ENCODE results near the gene MAN1B1. TPM values are rescaled to one million over a fixed set of nuclear protein-coding genes. Genes with fewer than 3 reads are reported as not detected.

Gene MAN1B1
- total and polyA plus RNA-seq, 2 of the 4 experiments (the other 2 are of a cell fraction) = 28.7 to 55.1 TPM

Small RNA genes lying within 50 kb of the gene (microRNA-seq; reads per million reads assigned to microRNA genes)
- not detected for gene RF00153 (ENCODE audit: insufficient read depth, insufficient read length)

Small RNA genes lying within 50 kb of the gene (small RNA-seq; reads per million reads assigned to genes)
- gene RF00153 = 0 to 0.08 (median 0) reads per million in 5 experiments

Other genes starting within 250 kb of the MAN1B1 start
Only the 30 nearest of the 36 such genes appear.
- 65.1 and 72.2 TPM in 2 replicates for gene FBXW5, start 142.2 kb upstream of the MAN1B1 start, total RNA-seq (2012; rRNA removed)
- gene FBXW5, start 142.2 kb upstream of the MAN1B1 start, polyA plus RNA-seq (2012; rRNA removed) = 80.2 and 95.4 TPM in 2 replicates
- gene C8G, start 141.7 kb upstream of the MAN1B1 start, total RNA-seq (2012; rRNA removed) = not detected in 2 replicates
- 0.37 and 0.80 TPM in 2 replicates for gene C8G, start 141.7 kb upstream of the MAN1B1 start, polyA plus RNA-seq (2012; rRNA removed)
- not detected in 2 replicates for gene LCN12, start 134.7 kb upstream of the MAN1B1 start, total RNA-seq (2012; rRNA removed)
- gene LCN12, start 134.7 kb upstream of the MAN1B1 start, polyA plus RNA-seq (2012; rRNA removed) = 0.12 TPM in 1 of 2 replicates, not detected in the other
- not detected in 2 replicates for gene PTGDS, start 109.5 kb upstream of the MAN1B1 start, total RNA-seq (2012; rRNA removed)
- gene PTGDS, start 109.5 kb upstream of the MAN1B1 start, polyA plus RNA-seq (2012; rRNA removed) = 0.87 and 1.2 TPM in 2 replicates
- gene LCNL1, start 104.0 kb upstream of the MAN1B1 start, total RNA-seq (2012; rRNA removed) = not detected in 2 replicates
- gene LCNL1, start 104.0 kb upstream of the MAN1B1 start, polyA plus RNA-seq (2012; rRNA removed) = 0.13 and 0.15 TPM in 2 replicates
- gene PAXX, start 94.6 kb upstream of the MAN1B1 start, total RNA-seq (2012; rRNA removed) = 4.4 and 5.7 TPM in 2 replicates
- gene PAXX, start 94.6 kb upstream of the MAN1B1 start, polyA plus RNA-seq (2012; rRNA removed) = 24.6 and 30.2 TPM in 2 replicates
- 0.18 and 0.28 TPM in 2 replicates for gene CLIC3, start 90.4 kb upstream of the MAN1B1 start, total RNA-seq (2012; rRNA removed)
- gene CLIC3, start 90.4 kb upstream of the MAN1B1 start, polyA plus RNA-seq (2012; rRNA removed) = 1.7 and 2.1 TPM in 2 replicates
- gene ABCA2, start 58.7 kb upstream of the MAN1B1 start, total RNA-seq (2012; rRNA removed) = 3.8 and 4.4 TPM in 2 replicates
- 46.0 and 52.3 TPM in 2 replicates for gene ABCA2, start 58.7 kb upstream of the MAN1B1 start, polyA plus RNA-seq (2012; rRNA removed)
- gene FUT7, start 54.9 kb upstream of the MAN1B1 start, total RNA-seq (2012; rRNA removed) = not detected in 2 replicates
- not detected in 2 replicates for gene FUT7, start 54.9 kb upstream of the MAN1B1 start, polyA plus RNA-seq (2012; rRNA removed)
- gene NPDC1, start 40.8 kb upstream of the MAN1B1 start, total RNA-seq (2012; rRNA removed) = 2.7 and 2.8 TPM in 2 replicates
- gene NPDC1, start 40.8 kb upstream of the MAN1B1 start, polyA plus RNA-seq (2012; rRNA removed) = 58.1 and 74.0 TPM in 2 replicates
- gene ENTPD2, start 32.9 kb upstream of the MAN1B1 start, total RNA-seq (2012; rRNA removed) = not detected in 2 replicates
- not detected in 2 replicates for gene ENTPD2, start 32.9 kb upstream of the MAN1B1 start, polyA plus RNA-seq (2012; rRNA removed)
- 3.3 and 3.4 TPM in 2 replicates for gene SAPCD2, start 16.4 kb upstream of the MAN1B1 start, total RNA-seq (2012; rRNA removed)
- 4.9 and 6.4 TPM in 2 replicates for gene SAPCD2, start 16.4 kb upstream of the MAN1B1 start, polyA plus RNA-seq (2012; rRNA removed)
- 2.3 and 2.5 TPM in 2 replicates for gene UAP1L1, start 9.5 kb upstream of the MAN1B1 start, total RNA-seq (2012; rRNA removed)
- 8.7 and 9.8 TPM in 2 replicates for gene UAP1L1, start 9.5 kb upstream of the MAN1B1 start, polyA plus RNA-seq (2012; rRNA removed)
- 14.2 and 14.9 TPM in 2 replicates for gene DPP7, start 27.7 kb downstream of the MAN1B1 start, total RNA-seq (2012; rRNA removed)
- 76.4 and 88.2 TPM in 2 replicates for gene DPP7, start 27.7 kb downstream of the MAN1B1 start, polyA plus RNA-seq (2012; rRNA removed)
- not detected in 2 replicates for gene GRIN1, start 52.2 kb downstream of the MAN1B1 start, total RNA-seq (2012; rRNA removed)
- gene GRIN1, start 52.2 kb downstream of the MAN1B1 start, polyA plus RNA-seq (2012; rRNA removed) = 0.04 and 0.09 TPM in 2 replicates
- gene LRRC26, start 83.1 kb downstream of the MAN1B1 start, total RNA-seq (2012; rRNA removed) = not detected in 2 replicates
- gene LRRC26, start 83.1 kb downstream of the MAN1B1 start, polyA plus RNA-seq (2012; rRNA removed) = not detected in 2 replicates
- not detected in 2 replicates for gene TMEM210, start 85.1 kb downstream of the MAN1B1 start, total RNA-seq (2012; rRNA removed)
- gene TMEM210, start 85.1 kb downstream of the MAN1B1 start, polyA plus RNA-seq (2012; rRNA removed) = not detected in 2 replicates
- gene ANAPC2, start 101.6 kb downstream of the MAN1B1 start, total RNA-seq (2012; rRNA removed) = 9.3 and 9.4 TPM in 2 replicates
- gene ANAPC2, start 101.6 kb downstream of the MAN1B1 start, polyA plus RNA-seq (2012; rRNA removed) = 29.5 and 34.3 TPM in 2 replicates
- 55.7 and 63.9 TPM in 2 replicates for gene SSNA1, start 101.7 kb downstream of the MAN1B1 start, total RNA-seq (2012; rRNA removed)
- gene SSNA1, start 101.7 kb downstream of the MAN1B1 start, polyA plus RNA-seq (2012; rRNA removed) = 86.7 and 107 TPM in 2 replicates
- 1.7 and 1.8 TPM in 2 replicates for gene TPRN, start 113.8 kb downstream of the MAN1B1 start, total RNA-seq (2012; rRNA removed)
- gene TPRN, start 113.8 kb downstream of the MAN1B1 start, polyA plus RNA-seq (2012; rRNA removed) = 5.3 and 7.1 TPM in 2 replicates
- gene TMEM203, start 118.7 kb downstream of the MAN1B1 start, total RNA-seq (2012; rRNA removed) = 18.8 and 20.8 TPM in 2 replicates
- gene TMEM203, start 118.7 kb downstream of the MAN1B1 start, polyA plus RNA-seq (2012; rRNA removed) = 39.1 and 40.6 TPM in 2 replicates
- gene NDOR1, start 118.7 kb downstream of the MAN1B1 start, total RNA-seq (2012; rRNA removed) = 0.90 and 1.1 TPM in 2 replicates
- 10.6 and 14.0 TPM in 2 replicates for gene NDOR1, start 118.7 kb downstream of the MAN1B1 start, polyA plus RNA-seq (2012; rRNA removed)
- gene RNF208, start 135.3 kb downstream of the MAN1B1 start, total RNA-seq (2012; rRNA removed) = not detected in 2 replicates
- gene RNF208, start 135.3 kb downstream of the MAN1B1 start, polyA plus RNA-seq (2012; rRNA removed) = 1.2 and 1.6 TPM in 2 replicates
- 0.18 TPM in 1 of 2 replicates, not detected in the other for gene CYSRT1, start 138.2 kb downstream of the MAN1B1 start, total RNA-seq (2012; rRNA removed)
- 0.84 and 0.93 TPM in 2 replicates for gene CYSRT1, start 138.2 kb downstream of the MAN1B1 start, polyA plus RNA-seq (2012; rRNA removed)
- not detected in 2 replicates for gene RNF224, start 140.5 kb downstream of the MAN1B1 start, total RNA-seq (2012; rRNA removed)
- not detected in 2 replicates for gene RNF224, start 140.5 kb downstream of the MAN1B1 start, polyA plus RNA-seq (2012; rRNA removed)
- gene SLC34A3, start 143.9 kb downstream of the MAN1B1 start, total RNA-seq (2012; rRNA removed) = not detected in 2 replicates
- gene SLC34A3, start 143.9 kb downstream of the MAN1B1 start, polyA plus RNA-seq (2012; rRNA removed) = not detected in 2 replicates
- 236 and 237 TPM in 2 replicates for gene TUBB4B, start 154.3 kb downstream of the MAN1B1 start, total RNA-seq (2012; rRNA removed)
- gene TUBB4B, start 154.3 kb downstream of the MAN1B1 start, polyA plus RNA-seq (2012; rRNA removed) = 529 and 613 TPM in 2 replicates
- gene STPG3, start 164.3 kb downstream of the MAN1B1 start, total RNA-seq (2012; rRNA removed) = not detected in 2 replicates
- not detected in 2 replicates for gene STPG3, start 164.3 kb downstream of the MAN1B1 start, polyA plus RNA-seq (2012; rRNA removed)
- 36.7 and 36.9 TPM in 2 replicates for gene NELFB, start 168.3 kb downstream of the MAN1B1 start, total RNA-seq (2012; rRNA removed)
- 65.1 and 66.0 TPM in 2 replicates for gene NELFB, start 168.3 kb downstream of the MAN1B1 start, polyA plus RNA-seq (2012; rRNA removed)
- 9.7 and 11.4 TPM in 2 replicates for gene TOR4A, start 190.7 kb downstream of the MAN1B1 start, total RNA-seq (2012; rRNA removed)
- gene TOR4A, start 190.7 kb downstream of the MAN1B1 start, polyA plus RNA-seq (2012; rRNA removed) = 22.9 and 28.4 TPM in 2 replicates